GM10266 (cell line): Measurements from ENCODE around the gene C17orf67.

ENCODE experiments used
- DNase-seq: peaks from one replicate; pipeline ENCODE4 v3.0.0; 2012; ENCODE audit errors: extremely low spot score
- CTCF ChIP-seq: IDR thresholded peaks from 2 replicates; pipeline ENCODE4 v1.5.1; 2012; ENCODE audit warnings: mild to moderate bottlenecking, low read depth; ENCODE audit not compliant: control insufficient read depth, insufficient read depth; ENCODE audit errors: missing control alignments

Gene C17orf67

GRCh38 chr17:56809106-56809819, 24.5 kb downstream of the C17orf67 start:
- no peak for TF ChIP-seq CTCF
- DNase-seq: no peak

- no peak for TF ChIP-seq CTCF
- no peak for DNase-seq
These were observed 25.2 kb downstream of the C17orf67 start for GRCh38 chr17:56808503-56808902.

- no peak for DNase-seq
- no peak for TF ChIP-seq CTCF
These were observed 26.0 kb downstream of the C17orf67 start for GRCh38 chr17:56807723-56808122.

- DNase-seq: no peak
- TF ChIP-seq CTCF: no peak
These were observed 26.8 kb downstream of the C17orf67 start for GRCh38 chr17:56806949-56807348.

GRCh38 chr17:56804454-56804853, 29.3 kb downstream of the C17orf67 start:
- no peak for TF ChIP-seq CTCF
- DNase-seq: no peak

- no peak for TF ChIP-seq CTCF
- DNase-seq: no peak
These were observed 30.6 kb downstream of the C17orf67 start for GRCh38 chr17:56803071-56803470.

GRCh38 chr17:56801459-56802178, 32.1 kb downstream of the C17orf67 start:
- DNase-seq: no peak
- no peak for TF ChIP-seq CTCF
